GM12878 (cell line): ENCODE data around the gene CPB2. TPM values are rescaled to one million over a fixed set of nuclear protein-coding genes. Genes with fewer than 3 reads are reported as not detected.

Source experiments
- ATAC-seq: fragments of 200-7000 bp; cut with Tn5 transposase; 3 replicates; pipeline ENCODE4 v1.9.1; 2020; ENCODE audit warnings: mild to moderate bottlenecking, moderate library complexity
- BruUV-seq: library from RNA; stranded (reverse); fragments of 400-500 nt; replicated peaks from 2 replicates; lab custom pipeline; 2021; lab: Mats Ljungman, UMichigan
- CTCF ChIA-PET: fragments of 300-600 bp; sonication (Branson Sonifier 250); formaldehyde crosslinking; extraction: SDS; loops from one replicate; lab custom pipeline; 2021; ENCODE audit warnings: inconsistent platforms; lab: Yijun Ruan, JAX
- POLR2A ChIA-PET: fragments of 350-600 bp; formaldehyde crosslinking; extraction: SDS; loops from one replicate; lab custom pipeline; 2021; ENCODE audit warnings: inconsistent platforms; lab: Charles Lee
- RAD21 ChIA-PET: fragments of 300-600 bp; sonication (Branson Sonifier 250); formaldehyde crosslinking; loops from one replicate; lab custom pipeline; 2023; ENCODE audit warnings: antibody characterized with exemption; ENCODE audit not compliant: unreplicated experiment; lab: Charles Lee
- SMC1A ChIA-PET: fragments of 300-600 bp; sonication (Branson Sonifier 250); formaldehyde crosslinking; loops from one replicate; lab custom pipeline; 2023; ENCODE audit not compliant: unreplicated experiment, uncharacterized antibody; lab: Charles Lee
- DNase-seq: peaks from one replicate; pipeline ENCODE4 v3.0.0-alpha.2; 2011; ENCODE audit warnings: low read depth, low spot score
- FAIRE-seq: peaks from 3 replicates; lab custom pipeline; 2011; peaks lifted over from hg19 to GRCh38; lab: Jason Lieb, UNC
- H2AFZ ChIP-seq: 2 replicates; pipeline ENCODE4 v1.6.0; 2011; ENCODE audit warnings: low read depth, low read length, control low read depth; ENCODE audit not compliant: control insufficient read depth
- H3K27ac ChIP-seq: 2 replicates; pipeline ENCODE4 v1.5.1; 2011; ENCODE audit warnings: control low read depth; ENCODE audit not compliant: control insufficient read depth, insufficient read depth
- H3K27me3 ChIP-seq, 2 experiments: replicated peaks in 1 of 2; 2 replicates each; pipeline versions ENCODE4 v1.6.0 to v1.6.1; 2011; ENCODE audit warnings: low read length in 1 of 2; ENCODE audit not compliant: control insufficient read depth in 2 of 2, insufficient read depth in 2 of 2
- H3K36me3 ChIP-seq, 2 experiments: 2 replicates each; pipeline ENCODE4 v1.5.1; 2011; ENCODE audit warnings: low read length in 1 of 2; ENCODE audit not compliant: control insufficient read depth in 2 of 2, insufficient read depth in 2 of 2
- H3K4me1 ChIP-seq: 2 replicates; pipeline ENCODE4 v1.6.1; 2011; ENCODE audit warnings: mild to moderate bottlenecking, low read length, moderate library complexity, mixed read lengths; ENCODE audit not compliant: control insufficient read depth, insufficient read depth
- H3K4me2 ChIP-seq: 2 replicates; pipeline ENCODE4 v1.6.0; 2011; ENCODE audit warnings: control low read depth; ENCODE audit not compliant: control insufficient read depth, insufficient read depth
- H3K4me3 ChIP-seq: fragments of 200-600 bp; sonication (generic); 2 replicates; pipeline ENCODE4 v1.5.1; 2016
- H3K79me2 ChIP-seq: 2 replicates; pipeline ENCODE4 v1.6.0; 2011; ENCODE audit warnings: low read length; ENCODE audit not compliant: control insufficient read depth, insufficient read depth
- H3K9ac ChIP-seq: 2 replicates; pipeline ENCODE4 v1.8.0; 2011; ENCODE audit warnings: low read length, control low read depth, mixed read lengths; ENCODE audit not compliant: control insufficient read depth, insufficient read depth
- H3K9me3 ChIP-seq: replicated peaks from 3 replicates; pipeline ENCODE4 v1.5.1; 2011; ENCODE audit warnings: mild to moderate bottlenecking, low read length; ENCODE audit not compliant: control insufficient read depth, insufficient read depth
- H4K20me1 ChIP-seq: 2 replicates; pipeline ENCODE4 v1.6.0; 2011; ENCODE audit not compliant: control insufficient read depth, insufficient read depth
- CHD4 ChIP-seq: fragments of 200-600 bp; sonication (generic); IDR thresholded peaks from 2 replicates; pipeline ENCODE4 v1.6.1; 2016; ENCODE audit warnings: mild to moderate bottlenecking
- CREB1 ChIP-seq: IDR thresholded peaks from 2 replicates; pipeline ENCODE4 v1.6.1; 2012; ENCODE audit warnings: low read depth, mild to moderate bottlenecking, inconsistent platforms
- ESRRA ChIP-seq: IDR thresholded peaks from 2 replicates; pipeline ENCODE4 v1.6.1; 2012; ENCODE audit warnings: mild to moderate bottlenecking, low read length, improper control_type of control experiment
- SUZ12 ChIP-seq: fragments of 200-600 bp; sonication (generic); IDR thresholded peaks from one replicate; pipeline ENCODE4 v1.6.1; 2018; ENCODE audit warnings: antibody characterized with exemption, mild to moderate bottlenecking; ENCODE audit not compliant: unreplicated experiment
- YY1 ChIP-seq: IDR thresholded peaks from 2 replicates; pipeline ENCODE4 v1.6.1; 2011; ENCODE audit warnings: low read depth, mild to moderate bottlenecking, low read length
- ZNF217 ChIP-seq: fragments of 450-650 bp; IDR thresholded peaks from 2 replicates; pipeline ENCODE4 v1.6.1; 2017; ENCODE audit warnings: antibody characterized with exemption, mild to moderate bottlenecking
- ZZZ3 ChIP-seq: IDR thresholded peaks from 2 replicates; pipeline ENCODE4 v1.6.1; 2011; ENCODE audit warnings: low read depth; ENCODE audit not compliant: control insufficient read depth, insufficient read length
- WGBS: methylation state at CpG from one replicate; pipeline ENCODE4 v1.1.6; 2016; ENCODE audit warnings: low lambda C conversion rate; ENCODE audit not compliant: insufficient replicate concordance, insufficient coverage; ENCODE audit errors: missing lambda C conversion rate; 5-methylcytosine and 5-hydroxymethylcytosine counted together
- in situ Hi-C: fragments of 300-500 bp; cut with MboI; formaldehyde crosslinking; loops from 9 replicates; pipeline ENCODE4 v1.14.3; 2018; ENCODE audit warnings: mixed read lengths
- intact Hi-C: fragments of 100-400 bp; cut with micrococcal nuclease; formaldehyde crosslinking; loops from one replicate; pipeline ENCODE4 v1.14.2; 2022; ENCODE audit not compliant: unreplicated experiment
- polyA plus RNA-seq, 11 experiments: library from polyadenylated mRNA; depleted of rRNA in 4 of 11; unstranded in 6 of 11; stranded (reverse) in 5 of 11; fragments of >200 nt; fragmentation: Nextera tagmentation in 4 of 11; fragmentation: Illumina TruSeq in 1 of 11; extraction: Ambion mirVana in 4 of 11; extraction: Trizol in 1 of 11; gene quantifications; 1 replicate in 1 of 11; 2 replicates in 10 of 11; pipeline versions ENCODE4 v1.2.1 to v1.2.3, GENCODE V29; 2011 to 2016; ENCODE audit warnings: inconsistent platforms in 2 of 11, missing spikeins in 2 of 11, low read depth in 1 of 11
- total RNA-seq, 4 experiments: library from RNA; depleted of rRNA in 3 of 4; stranded (reverse); fragments of >200 nt in 3 of 4; fragmentation: Illumina TruSeq in 1 of 4; extraction: Trizol in 1 of 4; gene quantifications; 2 replicates each; pipeline versions ENCODE4 v1.2.1 to v1.2.3, GENCODE V29; 2013 to 2021
- TF ChIP-seq, protein P1 (sequence below): fragments of 450-650 bp; formaldehyde crosslinking; IDR thresholded peaks from 2 replicates; pipeline ENCODE4 v1.4.0; 2020; ENCODE audit warnings: mild to moderate bottlenecking, moderate library complexity
- TF ChIP-seq, protein P2 (sequence below): fragments of 450-650 bp; IDR thresholded peaks from 2 replicates; pipeline ENCODE4 v1.6.1; 2017; ENCODE audit warnings: mild to moderate bottlenecking, moderate library complexity

Gene CPB2
- total and polyA plus RNA-seq, 10 of the 15 experiments (the other 5 are each of a cell fraction or from before 2014, with no cell fraction given): 0.05 to 0.87 (median 0.13) TPM; not detected in 3

DNA sequence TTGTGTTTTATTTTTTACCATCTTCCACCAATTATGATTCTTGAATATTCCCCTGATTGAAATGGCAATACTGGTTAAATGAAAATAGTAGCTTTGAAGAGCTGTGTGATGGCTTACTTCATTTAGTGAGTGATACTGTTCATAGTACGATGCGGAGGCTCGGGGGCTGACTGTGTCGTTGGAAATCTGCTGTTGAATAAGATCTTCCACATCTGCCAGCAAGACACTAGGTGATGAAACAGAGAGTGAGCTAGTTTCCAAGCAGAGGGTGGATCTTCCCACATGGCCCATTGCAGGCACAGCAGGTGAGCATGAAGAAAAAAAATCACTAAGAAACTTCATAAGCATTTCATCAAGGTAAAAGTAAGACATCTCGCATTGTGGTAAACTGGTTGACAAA lies 22.5 kb downstream of the CPB2 start:
- SMC1A ChIA-PET: interaction anchor here (0.7 to 0.9 kb wide), 3 partner anchors 18 to 165 kb away, joined by 3 read pairs; no protein-coding TSS in a partner anchor
- POLR2A ChIA-PET: interaction anchor here (2.5 kb wide), 1 partner anchor 11 kb away, joined by 6 read pairs; no protein-coding TSS in a partner anchor
- RAD21 ChIA-PET: no interaction called here
- Histone ChIP-seq H3K27ac (no peak overlapping the region), H3K27me3 (no peaks in the 10 kb centered on the region), H3K9ac (no peak overlapping the region), H3K79me2 (no peaks in the 10 kb centered on the region), H2AFZ (no peak overlapping the region), H3K4me2 (no peak overlapping the region), H3K4me3 (no peak overlapping the region), H4K20me1 (no peaks in the 10 kb centered on the region), H3K4me1 (no peaks in the 10 kb centered on the region), H3K36me3 (no peaks in the 10 kb centered on the region), H3K9me3 (no peaks in the 10 kb centered on the region)
- FAIRE-seq: no peak
- TF ChIP-seq CREB1: no peak
- no peak for TF ChIP-seq ZZZ3
- no peak for TF ChIP-seq CHD4
- TF ChIP-seq ESRRA: no peak
- no peak for TF ChIP-seq ZNF217
- TF ChIP-seq, protein P1, sequence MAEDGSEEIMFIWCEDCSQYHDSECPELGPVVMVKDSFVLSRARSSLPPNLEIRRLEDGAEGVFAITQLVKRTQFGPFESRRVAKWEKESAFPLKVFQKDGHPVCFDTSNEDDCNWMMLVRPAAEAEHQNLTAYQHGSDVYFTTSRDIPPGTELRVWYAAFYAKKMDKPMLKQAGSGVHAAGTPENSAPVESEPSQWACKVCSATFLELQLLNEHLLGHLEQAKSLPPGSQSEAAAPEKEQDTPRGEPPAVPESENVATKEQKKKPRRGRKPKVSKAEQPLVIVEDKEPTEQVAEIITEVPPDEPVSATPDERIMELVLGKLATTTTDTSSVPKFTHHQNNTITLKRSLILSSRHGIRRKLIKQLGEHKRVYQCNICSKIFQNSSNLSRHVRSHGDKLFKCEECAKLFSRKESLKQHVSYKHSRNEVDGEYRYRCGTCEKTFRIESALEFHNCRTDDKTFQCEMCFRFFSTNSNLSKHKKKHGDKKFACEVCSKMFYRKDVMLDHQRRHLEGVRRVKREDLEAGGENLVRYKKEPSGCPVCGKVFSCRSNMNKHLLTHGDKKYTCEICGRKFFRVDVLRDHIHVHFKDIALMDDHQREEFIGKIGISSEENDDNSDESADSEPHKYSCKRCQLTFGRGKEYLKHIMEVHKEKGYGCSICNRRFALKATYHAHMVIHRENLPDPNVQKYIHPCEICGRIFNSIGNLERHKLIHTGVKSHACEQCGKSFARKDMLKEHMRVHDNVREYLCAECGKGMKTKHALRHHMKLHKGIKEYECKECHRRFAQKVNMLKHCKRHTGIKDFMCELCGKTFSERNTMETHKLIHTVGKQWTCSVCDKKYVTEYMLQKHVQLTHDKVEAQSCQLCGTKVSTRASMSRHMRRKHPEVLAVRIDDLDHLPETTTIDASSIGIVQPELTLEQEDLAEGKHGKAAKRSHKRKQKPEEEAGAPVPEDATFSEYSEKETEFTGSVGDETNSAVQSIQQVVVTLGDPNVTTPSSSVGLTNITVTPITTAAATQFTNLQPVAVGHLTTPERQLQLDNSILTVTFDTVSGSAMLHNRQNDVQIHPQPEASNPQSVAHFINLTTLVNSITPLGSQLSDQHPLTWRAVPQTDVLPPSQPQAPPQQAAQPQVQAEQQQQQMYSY (CRISPR knock-in tag): no peak
- TF ChIP-seq SUZ12: no peak
- TF ChIP-seq, protein P2, sequence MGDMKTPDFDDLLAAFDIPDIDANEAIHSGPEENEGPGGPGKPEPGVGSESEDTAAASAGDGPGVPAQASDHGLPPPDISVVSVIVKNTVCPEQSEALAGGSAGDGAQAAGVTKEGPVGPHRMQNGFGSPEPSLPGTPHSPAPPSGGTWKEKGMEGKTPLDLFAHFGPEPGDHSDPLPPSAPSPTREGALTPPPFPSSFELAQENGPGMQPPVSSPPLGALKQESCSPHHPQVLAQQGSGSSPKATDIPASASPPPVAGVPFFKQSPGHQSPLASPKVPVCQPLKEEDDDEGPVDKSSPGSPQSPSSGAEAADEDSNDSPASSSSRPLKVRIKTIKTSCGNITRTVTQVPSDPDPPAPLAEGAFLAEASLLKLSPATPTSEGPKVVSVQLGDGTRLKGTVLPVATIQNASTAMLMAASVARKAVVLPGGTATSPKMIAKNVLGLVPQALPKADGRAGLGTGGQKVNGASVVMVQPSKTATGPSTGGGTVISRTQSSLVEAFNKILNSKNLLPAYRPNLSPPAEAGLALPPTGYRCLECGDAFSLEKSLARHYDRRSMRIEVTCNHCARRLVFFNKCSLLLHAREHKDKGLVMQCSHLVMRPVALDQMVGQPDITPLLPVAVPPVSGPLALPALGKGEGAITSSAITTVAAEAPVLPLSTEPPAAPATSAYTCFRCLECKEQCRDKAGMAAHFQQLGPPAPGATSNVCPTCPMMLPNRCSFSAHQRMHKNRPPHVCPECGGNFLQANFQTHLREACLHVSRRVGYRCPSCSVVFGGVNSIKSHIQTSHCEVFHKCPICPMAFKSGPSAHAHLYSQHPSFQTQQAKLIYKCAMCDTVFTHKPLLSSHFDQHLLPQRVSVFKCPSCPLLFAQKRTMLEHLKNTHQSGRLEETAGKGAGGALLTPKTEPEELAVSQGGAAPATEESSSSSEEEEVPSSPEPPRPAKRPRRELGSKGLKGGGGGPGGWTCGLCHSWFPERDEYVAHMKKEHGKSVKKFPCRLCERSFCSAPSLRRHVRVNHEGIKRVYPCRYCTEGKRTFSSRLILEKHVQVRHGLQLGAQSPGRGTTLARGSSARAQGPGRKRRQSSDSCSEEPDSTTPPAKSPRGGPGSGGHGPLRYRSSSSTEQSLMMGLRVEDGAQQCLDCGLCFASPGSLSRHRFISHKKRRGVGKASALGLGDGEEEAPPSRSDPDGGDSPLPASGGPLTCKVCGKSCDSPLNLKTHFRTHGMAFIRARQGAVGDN: no peak
- TF ChIP-seq YY1: no peak
- intact Hi-C loops (no loop called here), in situ Hi-C loops (no loop called here)
- no TSS peak for BruUV-seq
- ATAC-seq: no peak
- WGBS: 98% methylated on average over 5 of the region's 5 CpGs
- CTCF ChIA-PET: interaction anchor here (1.1 kb wide), 1 partner anchor 275 kb away, joined by 3 read pairs; no protein-coding TSS in a partner anchor
- no peak for DNase-seq
